Choroid plexus epithelial cell (primary cell): ENCODE measurements around the gene HAT1.

Experiments
- DNase-seq: peaks from one replicate; pipeline ENCODE4 v3.0.0-alpha.2; 2010; ENCODE audit warnings: low read depth
- H3K4me3 ChIP-seq: 2 replicates; pipeline ENCODE4 v1.5.1; 2011; ENCODE audit warnings: low read depth, mild to moderate bottlenecking, control low read depth, low read length, moderate library complexity
- TF ChIP-seq, protein P1 (sequence below): conservative IDR thresholded peaks from 2 replicates; pipeline ENCODE4 v1.5.1; 2011; ENCODE audit warnings: low read depth, mild to moderate bottlenecking, control low read depth, inconsistent platforms, low read length, moderate library complexity

The HAT1 gene

DNA sequence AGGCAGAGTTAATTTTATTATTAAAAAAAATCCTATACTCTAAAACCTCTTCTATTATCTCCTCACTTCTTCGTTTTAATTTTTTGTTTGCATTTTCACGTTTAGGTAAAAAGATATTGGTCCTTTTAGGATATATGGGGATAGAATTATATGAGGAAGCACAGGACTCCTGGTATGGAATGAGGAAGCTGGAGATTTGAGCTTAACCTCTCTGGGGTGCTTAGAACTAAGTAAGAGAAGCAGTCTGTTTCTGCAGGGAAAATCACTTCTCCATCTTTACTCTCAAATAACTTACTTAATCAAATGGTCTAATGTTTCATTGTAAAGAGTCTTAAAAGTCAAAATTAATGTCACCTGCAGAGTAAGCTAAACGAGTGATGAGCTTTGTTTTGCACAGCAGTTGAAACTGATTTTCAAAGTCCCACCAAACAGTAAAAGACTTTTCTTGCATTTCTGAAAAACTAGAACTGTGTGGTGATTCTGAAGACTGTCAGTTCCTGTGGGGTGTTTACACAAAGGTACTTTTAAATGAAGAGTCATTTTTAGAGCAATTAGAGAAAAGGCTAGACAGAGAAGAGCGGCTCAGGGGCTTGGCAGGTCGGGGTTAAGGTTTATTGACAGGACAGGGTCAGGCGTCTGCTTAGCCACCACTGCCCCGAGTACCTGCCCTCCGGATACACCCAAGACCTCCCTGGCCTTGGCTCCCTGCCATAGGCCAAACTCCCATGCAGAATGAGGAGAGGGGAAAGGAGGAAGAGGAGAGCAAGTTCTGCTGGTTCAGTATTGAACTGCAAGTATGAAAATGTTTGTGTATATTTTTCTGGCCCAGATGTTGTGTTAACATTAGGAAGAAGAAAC is 99.0 kb downstream of the HAT1 start:
- peak; percentile 9 for DNase-seq
- TF ChIP-seq, protein P1, sequence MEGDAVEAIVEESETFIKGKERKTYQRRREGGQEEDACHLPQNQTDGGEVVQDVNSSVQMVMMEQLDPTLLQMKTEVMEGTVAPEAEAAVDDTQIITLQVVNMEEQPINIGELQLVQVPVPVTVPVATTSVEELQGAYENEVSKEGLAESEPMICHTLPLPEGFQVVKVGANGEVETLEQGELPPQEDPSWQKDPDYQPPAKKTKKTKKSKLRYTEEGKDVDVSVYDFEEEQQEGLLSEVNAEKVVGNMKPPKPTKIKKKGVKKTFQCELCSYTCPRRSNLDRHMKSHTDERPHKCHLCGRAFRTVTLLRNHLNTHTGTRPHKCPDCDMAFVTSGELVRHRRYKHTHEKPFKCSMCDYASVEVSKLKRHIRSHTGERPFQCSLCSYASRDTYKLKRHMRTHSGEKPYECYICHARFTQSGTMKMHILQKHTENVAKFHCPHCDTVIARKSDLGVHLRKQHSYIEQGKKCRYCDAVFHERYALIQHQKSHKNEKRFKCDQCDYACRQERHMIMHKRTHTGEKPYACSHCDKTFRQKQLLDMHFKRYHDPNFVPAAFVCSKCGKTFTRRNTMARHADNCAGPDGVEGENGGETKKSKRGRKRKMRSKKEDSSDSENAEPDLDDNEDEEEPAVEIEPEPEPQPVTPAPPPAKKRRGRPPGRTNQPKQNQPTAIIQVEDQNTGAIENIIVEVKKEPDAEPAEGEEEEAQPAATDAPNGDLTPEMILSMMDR = no peak
- peak overlapping the region; percentile 6 for H3K4me3 ChIP-seq

DNA sequence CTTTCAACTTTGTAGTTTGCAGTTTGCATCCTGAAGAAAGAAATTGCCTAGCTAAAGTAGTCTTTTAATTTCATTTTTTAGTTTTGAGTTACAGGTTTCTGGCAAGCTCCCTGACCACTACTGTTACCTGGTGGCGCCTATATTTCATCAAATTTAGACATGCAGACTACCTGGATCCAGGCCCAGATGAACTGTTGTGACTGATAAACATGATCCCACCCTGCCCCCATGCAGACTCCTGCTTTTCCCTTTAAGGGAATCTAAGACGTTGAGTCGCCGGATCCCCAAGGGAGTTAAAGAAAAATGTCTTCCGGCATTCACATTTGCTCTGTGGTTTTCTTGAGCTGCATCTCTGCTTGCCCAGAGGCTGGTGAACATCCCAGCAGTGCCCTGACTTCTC is 99.7 kb downstream of the HAT1 start:
- DNase-seq = peak; percentile 44
- TF ChIP-seq, protein P1 = no peak
- peak overlapping the region; percentile 36 for H3K4me3 ChIP-seq

DNA sequence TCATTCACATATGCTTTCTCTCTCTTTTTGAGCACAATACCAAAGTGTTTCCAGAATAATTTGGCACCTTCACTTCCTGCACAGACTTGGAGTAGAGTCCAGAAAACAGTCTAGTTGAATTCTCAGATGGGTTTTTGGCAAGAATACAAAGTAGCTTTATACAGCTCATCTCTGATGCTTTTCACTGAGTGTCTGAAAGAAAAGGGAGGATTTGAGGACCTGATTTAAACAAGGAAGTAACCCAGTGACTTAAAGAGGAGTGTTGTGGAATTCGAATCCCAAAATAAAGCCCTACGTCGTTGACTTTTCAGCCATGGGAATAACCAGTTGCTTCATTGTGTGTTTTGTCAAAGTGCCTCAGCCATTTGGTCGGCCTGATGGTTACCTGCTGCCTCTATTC is 109.3 kb downstream of the HAT1 start:
- TF ChIP-seq, protein P1 = no peak
- no peak overlapping the region for H3K4me3 ChIP-seq
- no peak for DNase-seq
